Mesenchymal stem cell (in vitro differentiated cells and primary cell): ENCODE data around the gene PRRG2.
A peak's percentile ranks its signal among the peaks of the same experiment; 100 is the strongest.

Source experiments
- DNase-seq: peaks from one replicate; pipeline ENCODE4 v3.0.0-alpha.2; 2013
- H2AFZ ChIP-seq: one replicate; pipeline ENCODE4 v1.6.1; 2013; ENCODE audit warnings: low read depth, mild to moderate bottlenecking, control low read depth, inconsistent platforms, low read length, moderate library complexity
- H2AK5ac ChIP-seq: 2 replicates; pipeline ENCODE4 v1.6.1; 2013; ENCODE audit warnings: low read length, moderate library complexity, mild to moderate bottlenecking, inconsistent platforms; ENCODE audit not compliant: severe bottlenecking
- H2BK120ac ChIP-seq: one replicate; pipeline ENCODE4 v1.6.1; 2013; ENCODE audit warnings: low read depth, mild to moderate bottlenecking, inconsistent platforms, low read length, moderate library complexity
- H2BK12ac ChIP-seq, 2 experiments: one replicate each; pipeline ENCODE4 v1.6.1; 2013; ENCODE audit warnings: inconsistent platforms in 2 of 2, low read length in 2 of 2, mild to moderate bottlenecking in 2 of 2, moderate library complexity in 2 of 2, control low read depth in 1 of 2
- H2BK15ac ChIP-seq: one replicate; pipeline ENCODE4 v1.6.1; 2013; ENCODE audit warnings: mild to moderate bottlenecking, low read depth, inconsistent platforms; ENCODE audit not compliant: poor library complexity, severe bottlenecking
- H2BK5ac ChIP-seq: 2 replicates; pipeline ENCODE4 v1.6.1; 2013; ENCODE audit warnings: low read depth, mild to moderate bottlenecking, low read length, control low read depth, inconsistent platforms; ENCODE audit not compliant: poor library complexity, severe bottlenecking
- H3K14ac ChIP-seq, 2 experiments: one replicate each; pipeline ENCODE4 v1.6.1; 2013; ENCODE audit warnings: inconsistent platforms in 2 of 2, low read length in 2 of 2, control low read depth in 1 of 2, mild to moderate bottlenecking in 1 of 2, moderate library complexity in 1 of 2
- H3K18ac ChIP-seq, 2 experiments: one replicate each; pipeline ENCODE4 v1.6.1; 2013; ENCODE audit warnings: inconsistent platforms in 2 of 2, low read length in 2 of 2, control low read depth in 1 of 2, low read depth in 1 of 2, mild to moderate bottlenecking in 1 of 2
- H3K23ac ChIP-seq, 2 experiments: one replicate each; pipeline ENCODE4 v1.6.1; 2013; ENCODE audit warnings: inconsistent platforms in 2 of 2, low read length in 2 of 2, mild to moderate bottlenecking in 2 of 2, moderate library complexity in 2 of 2, control low read depth in 1 of 2
- H3K27ac ChIP-seq: 2 replicates; pipeline ENCODE4 v1.5.1; 2013; ENCODE audit warnings: mild to moderate bottlenecking, moderate library complexity, low read length, control low read depth, inconsistent platforms; ENCODE audit not compliant: poor library complexity, severe bottlenecking
- H3K27me3 ChIP-seq, 2 experiments: 2 replicates each; pipeline versions ENCODE4 v1.6.1 to v1.7.0; 2013; ENCODE audit warnings: low read length in 2 of 2, mild to moderate bottlenecking in 2 of 2, moderate library complexity in 2 of 2, control low read depth in 1 of 2, inconsistent platforms in 1 of 2; ENCODE audit not compliant: control insufficient read depth in 1 of 2, insufficient read depth in 1 of 2
- H3K36me3 ChIP-seq, 2 experiments: 2 replicates each; pipeline versions ENCODE4 v1.6.1 to v1.7.0; 2013; ENCODE audit warnings: low read length in 2 of 2, control low read depth in 1 of 2, inconsistent platforms in 1 of 2, low read depth in 1 of 2, mild to moderate bottlenecking in 1 of 2; ENCODE audit not compliant: insufficient read depth in 2 of 2, control insufficient read depth in 1 of 2
- H3K4ac ChIP-seq, 2 experiments: one replicate each; pipeline ENCODE4 v1.6.1; 2013; ENCODE audit warnings: inconsistent platforms in 2 of 2, low read length in 2 of 2, mild to moderate bottlenecking in 2 of 2, moderate library complexity in 2 of 2, control low read depth in 1 of 2, low read depth in 1 of 2
- H3K4me1 ChIP-seq: 2 replicates; pipeline ENCODE4 v1.6.1; 2013; ENCODE audit warnings: low read depth, low read length, control low read depth; ENCODE audit not compliant: control insufficient read depth, insufficient read depth
- H3K4me2 ChIP-seq: 2 replicates; pipeline ENCODE4 v1.6.1; 2013; ENCODE audit warnings: low read length, mild to moderate bottlenecking, inconsistent platforms; ENCODE audit not compliant: poor library complexity, severe bottlenecking
- H3K4me3 ChIP-seq, 2 experiments: 2 replicates each; pipeline versions ENCODE4 v1.5.1 to v1.7.0; 2013; ENCODE audit warnings: low read length in 2 of 2, mild to moderate bottlenecking in 2 of 2, control low read depth in 1 of 2, low read depth in 1 of 2; ENCODE audit not compliant: insufficient read depth in 1 of 2
- H3K79me1 ChIP-seq: replicated peaks from 2 replicates; pipeline ENCODE4 v1.6.1; 2013; ENCODE audit warnings: mild to moderate bottlenecking, control low read depth, low read length, inconsistent platforms; ENCODE audit not compliant: poor library complexity, severe bottlenecking
- H3K9ac ChIP-seq: 2 replicates; pipeline ENCODE4 v1.7.0; 2013; ENCODE audit warnings: mild to moderate bottlenecking, low read length, moderate library complexity
- H3K9me3 ChIP-seq: 2 replicates; pipeline ENCODE4 v1.7.0; 2013; ENCODE audit warnings: mild to moderate bottlenecking, low read length; ENCODE audit not compliant: control insufficient read depth
- H4K8ac ChIP-seq: one replicate; pipeline ENCODE4 v1.6.1; 2013; ENCODE audit warnings: inconsistent platforms, mild to moderate bottlenecking, low read length, moderate library complexity
- H4K91ac ChIP-seq: one replicate; pipeline ENCODE4 v1.6.1; 2013; ENCODE audit warnings: mild to moderate bottlenecking, low read length, inconsistent platforms
- WGBS: methylation state at CpG from one replicate; pipeline ENCODE4 v1.1.7; 2013; ENCODE audit warnings: mixed read lengths; 5-methylcytosine and 5-hydroxymethylcytosine counted together

PRRG2 gene

GRCh38 chr19:49573425-49573824 lies 7.7 kb upstream of the PRRG2 start:
- Histone ChIP-seq H2BK15ac (no peak overlapping the region), H3K79me1 (peaks cover 14% of the 10 kb centered on the region), H3K4me3 (no peak overlapping the region), H3K27me3 (no peaks in the 10 kb centered on the region), H3K36me3 (peaks cover 23 to 25% of the 10 kb centered on the region in 2 experiments), H3K18ac (no peak overlapping the region), H2BK12ac (no peak overlapping the region), H3K14ac (no peak overlapping the region), H3K27ac (no peak overlapping the region), H3K4me2 (no peak overlapping the region), H2AFZ (no peak overlapping the region), H3K9ac (no peak overlapping the region), H4K8ac (peak overlapping the region; percentile 47), H2BK120ac (no peak overlapping the region), H3K4ac (no peak overlapping the region), H3K9me3 (no peaks in the 10 kb centered on the region), H2BK5ac (no peak overlapping the region), H3K4me1 (peaks cover 12% of the 10 kb centered on the region), H3K23ac (no peak overlapping the region), H2AK5ac (no peak overlapping the region), H4K91ac (no peak overlapping the region)
- no peak for DNase-seq
- 93% methylated on average over 1 of the region's 3 CpGs for WGBS

GRCh38 chr19:49574206-49574755 lies 6.8 kb upstream of the PRRG2 start:
- Histone ChIP-seq H2BK5ac (no peak overlapping the region), H3K79me1 (peaks cover 12% of the 10 kb centered on the region), H2BK12ac (no peak overlapping the region), H3K36me3 (peaks cover 23 to 25% of the 10 kb centered on the region in 2 experiments), H3K27ac (no peak overlapping the region), H3K14ac (no peak overlapping the region), H2AK5ac (no peak overlapping the region), H3K4ac (no peak overlapping the region), H3K9ac (peak overlapping the region; percentile 36), H4K8ac (no peak overlapping the region), H3K9me3 (no peaks in the 10 kb centered on the region), H2AFZ (no peak overlapping the region), H3K23ac (no peak overlapping the region), H3K4me2 (no peak overlapping the region), H2BK15ac (no peak overlapping the region), H3K27me3 (no peaks in the 10 kb centered on the region), H3K4me1 (peaks cover 12% of the 10 kb centered on the region), H4K91ac (no peak overlapping the region), H3K4me3 (no peak overlapping the region), H2BK120ac (no peak overlapping the region), H3K18ac (no peak overlapping the region)
- WGBS = 88% methylated on average over 2 of the region's 2 CpGs
- peak; percentile 42 for DNase-seq

DNA sequence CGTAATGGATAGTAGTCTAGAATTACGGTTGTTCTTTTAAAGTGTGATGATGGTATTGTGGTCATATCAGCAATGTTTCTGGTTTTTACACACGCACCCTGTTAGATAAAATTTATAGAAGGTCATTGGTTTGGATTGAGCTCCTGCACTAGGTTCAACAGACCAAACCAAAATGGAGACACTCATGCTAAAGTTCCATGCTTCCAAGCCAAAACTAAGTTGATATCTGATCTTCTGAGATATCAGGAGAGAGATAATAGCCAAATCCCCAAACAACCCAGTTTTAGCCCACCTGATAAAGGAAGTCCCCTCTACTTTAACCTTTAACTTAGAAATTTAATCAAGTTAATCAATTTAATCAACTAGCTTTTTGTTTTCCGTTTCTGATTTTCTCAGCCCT lies 1.9 kb upstream of the PRRG2 start:
- WGBS = 89% methylated on average over 4 of the region's 4 CpGs
- Histone ChIP-seq H3K14ac (no peak overlapping the region), H2BK5ac (no peak overlapping the region)

GRCh38 chr19:49579947-49580263 lies 1.2 kb upstream of the PRRG2 start:
- Histone ChIP-seq H3K14ac (no peak overlapping the region), H2BK12ac (no peak overlapping the region), H3K4me3 (peak overlapping the region; percentile 58 to 98), H2BK5ac (no peak overlapping the region), H2BK15ac (no peak overlapping the region), H3K4ac (no peak overlapping the region), H3K9ac (peak overlapping the region; percentile 95), H3K18ac (peak overlapping the region; percentile 2), H4K91ac (no peak overlapping the region), H2AFZ (no peak overlapping the region), H3K36me3 (peaks cover 9 to 12% of the 10 kb centered on the region in 2 experiments), H3K27ac (peak overlapping the region; percentile 71), H3K4me1 (peaks cover 2% of the 10 kb centered on the region), H3K79me1 (peaks cover 3% of the 10 kb centered on the region), H2AK5ac (no peak overlapping the region), H3K9me3 (no peaks in the 10 kb centered on the region), H3K23ac (no peak overlapping the region), H3K27me3 (no peaks in the 10 kb centered on the region), H4K8ac (no peak overlapping the region), H2BK120ac (no peak overlapping the region), H3K4me2 (peak overlapping the region; percentile 78)
- WGBS = 0% methylated on average over 5 of the region's 8 CpGs
- DNase-seq = no peak

More for the DNA sequence above, 1.9 kb upstream of the PRRG2 start:
- H3K27me3 ChIP-seq = no peaks in the 10 kb centered on the region
- H2BK12ac ChIP-seq = no peak overlapping the region
- H3K79me1 ChIP-seq = peaks cover 3% of the 10 kb centered on the region
- peak overlapping the region in 1 of 2 experiments; percentile 98 for H3K4me3 ChIP-seq
- no peak overlapping the region for H4K91ac ChIP-seq
- H3K4ac ChIP-seq = no peak overlapping the region
- no peak overlapping the region for H3K4me2 ChIP-seq
- no peak for DNase-seq
- H2AK5ac ChIP-seq = no peak overlapping the region
- peaks cover 15 to 16% of the 10 kb centered on the region in 2 experiments for H3K36me3 ChIP-seq
- no peak overlapping the region for H2AFZ ChIP-seq
- no peaks in the 10 kb centered on the region for H3K9me3 ChIP-seq
- H2BK15ac ChIP-seq = no peak overlapping the region
- no peak overlapping the region for H2BK120ac ChIP-seq
- H3K9ac ChIP-seq = peak overlapping the region; percentile 95
- H3K23ac ChIP-seq = no peak overlapping the region
- peaks cover 4% of the 10 kb centered on the region for H3K4me1 ChIP-seq
- no peak overlapping the region for H4K8ac ChIP-seq
- no peak overlapping the region for H3K18ac ChIP-seq
- no peak overlapping the region for H3K27ac ChIP-seq
